Bronchial epithelial cell (primary cell): ENCODE data around the gene PFKL. TPM values are rescaled to one million over a fixed set of nuclear protein-coding genes. Genes with fewer than 3 reads are reported as not detected.

Experiments used
- DNase-seq: peaks from one replicate; pipeline ENCODE4 v3.0.0-alpha.2; 2010; ENCODE audit warnings: low read depth
- FAIRE-seq: peaks from 2 replicates; lab custom pipeline; 2011; peaks lifted over from hg19 to GRCh38; lab: Jason Lieb, UNC
- H3K27me3 ChIP-seq: 2 replicates; pipeline ENCODE4 v1.5.1; 2011; ENCODE audit warnings: low read length; ENCODE audit not compliant: control insufficient read depth, insufficient read depth
- H3K36me3 ChIP-seq: 2 replicates; pipeline ENCODE4 v1.5.1; 2011; ENCODE audit warnings: low read length; ENCODE audit not compliant: control insufficient read depth, insufficient read depth
- H3K4me3 ChIP-seq: 2 replicates; pipeline ENCODE4 v1.5.1; 2011; ENCODE audit warnings: mild to moderate bottlenecking, low read depth, low read length, control low read depth
- total RNA-seq: library from RNA; depleted of rRNA; stranded (reverse); fragments of >200 nt; gene quantifications from 2 replicates; pipeline ENCODE4 v1.2.1, GENCODE V29; 2014
- TF ChIP-seq, protein P1 (sequence below): IDR thresholded peaks from 2 replicates; pipeline ENCODE4 v1.5.1; 2011; ENCODE audit warnings: mild to moderate bottlenecking, moderate library complexity, low read length, control low read depth, inconsistent platforms; ENCODE audit not compliant: insufficient read depth, severe bottlenecking

PFKL gene
- total RNA-seq, 1 donor from 2014 or later = 148 TPM

DNA sequence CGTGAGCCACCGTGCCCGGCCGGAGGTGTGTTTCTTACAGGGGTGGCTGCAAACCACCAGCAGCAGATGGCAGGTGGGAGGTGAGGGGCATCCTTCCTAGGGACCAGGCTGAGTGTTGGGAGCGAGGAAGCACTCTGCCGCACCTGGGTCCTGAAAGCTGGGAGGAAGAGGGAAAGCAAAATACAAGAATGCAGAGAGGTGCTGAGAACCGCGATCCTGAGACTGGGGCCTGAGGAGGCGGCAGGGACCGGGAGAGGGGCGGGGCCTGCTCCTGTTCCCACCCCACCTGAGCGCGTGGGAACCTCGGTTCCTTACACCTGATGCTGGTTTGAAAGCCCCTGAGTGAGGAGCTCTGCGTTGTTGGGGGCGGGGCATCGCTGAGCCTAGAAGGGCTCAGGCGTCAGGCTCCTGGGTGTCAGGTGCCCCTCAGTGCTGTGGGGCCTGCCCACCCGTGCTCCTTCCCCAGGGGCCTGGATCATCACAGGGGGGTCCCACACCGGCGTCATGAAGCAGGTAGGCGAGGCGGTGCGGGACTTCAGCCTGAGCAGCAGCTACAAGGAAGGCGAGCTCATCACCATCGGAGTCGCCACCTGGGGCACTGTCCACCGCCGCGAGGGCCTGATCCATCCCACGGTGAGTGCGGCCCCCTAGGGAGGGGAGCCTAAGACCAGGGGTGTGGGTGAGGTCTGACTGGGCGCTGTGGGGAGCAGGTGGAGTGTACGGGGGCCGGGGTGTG lies 69.0 kb downstream of the PFKL start:
- TF ChIP-seq, protein P1, sequence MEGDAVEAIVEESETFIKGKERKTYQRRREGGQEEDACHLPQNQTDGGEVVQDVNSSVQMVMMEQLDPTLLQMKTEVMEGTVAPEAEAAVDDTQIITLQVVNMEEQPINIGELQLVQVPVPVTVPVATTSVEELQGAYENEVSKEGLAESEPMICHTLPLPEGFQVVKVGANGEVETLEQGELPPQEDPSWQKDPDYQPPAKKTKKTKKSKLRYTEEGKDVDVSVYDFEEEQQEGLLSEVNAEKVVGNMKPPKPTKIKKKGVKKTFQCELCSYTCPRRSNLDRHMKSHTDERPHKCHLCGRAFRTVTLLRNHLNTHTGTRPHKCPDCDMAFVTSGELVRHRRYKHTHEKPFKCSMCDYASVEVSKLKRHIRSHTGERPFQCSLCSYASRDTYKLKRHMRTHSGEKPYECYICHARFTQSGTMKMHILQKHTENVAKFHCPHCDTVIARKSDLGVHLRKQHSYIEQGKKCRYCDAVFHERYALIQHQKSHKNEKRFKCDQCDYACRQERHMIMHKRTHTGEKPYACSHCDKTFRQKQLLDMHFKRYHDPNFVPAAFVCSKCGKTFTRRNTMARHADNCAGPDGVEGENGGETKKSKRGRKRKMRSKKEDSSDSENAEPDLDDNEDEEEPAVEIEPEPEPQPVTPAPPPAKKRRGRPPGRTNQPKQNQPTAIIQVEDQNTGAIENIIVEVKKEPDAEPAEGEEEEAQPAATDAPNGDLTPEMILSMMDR = no peak
- no peaks in the 10 kb centered on the region for H3K27me3 ChIP-seq
- DNase-seq (no peak), FAIRE-seq (no peak)
- no peak overlapping the region for H3K4me3 ChIP-seq
- no peaks in the 10 kb centered on the region for H3K36me3 ChIP-seq

DNA sequence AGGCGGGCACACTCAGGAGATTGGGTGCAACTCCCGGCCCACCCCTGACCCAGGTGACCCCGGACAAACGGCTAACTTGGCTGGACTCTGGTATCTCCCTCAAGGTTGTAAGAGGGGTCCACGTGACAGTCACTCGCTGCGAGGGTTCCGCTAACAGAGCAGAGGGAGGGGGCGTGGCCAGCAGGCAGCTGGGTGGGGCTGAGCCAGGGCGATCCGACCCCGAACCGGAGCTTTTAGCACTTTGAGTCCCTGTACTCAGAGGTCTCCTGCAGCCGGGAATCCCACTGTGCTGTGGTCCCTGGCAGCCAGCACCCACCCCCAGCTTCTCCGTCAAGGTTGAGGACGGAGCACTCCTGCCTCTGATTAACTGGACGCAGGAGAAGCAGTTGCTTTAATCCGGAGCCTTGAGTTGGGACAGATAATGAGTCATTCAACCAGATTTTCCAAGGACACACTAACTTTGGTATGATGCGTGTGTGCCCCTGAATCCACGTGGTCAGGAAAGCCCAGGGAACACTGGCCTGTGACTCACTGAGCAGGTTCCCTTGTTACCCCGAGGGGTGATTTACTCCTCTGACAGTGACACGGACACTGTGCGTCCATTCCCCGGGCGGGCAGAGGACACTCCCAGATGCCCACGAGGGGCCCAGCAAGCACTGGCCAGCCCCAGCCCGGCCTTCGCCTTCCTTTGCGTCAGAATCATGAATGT lies 70.3 kb downstream of the PFKL start:
- no peak overlapping the region for H3K4me3 ChIP-seq
- FAIRE-seq = no peak
- no peaks in the 10 kb centered on the region for H3K27me3 ChIP-seq
- TF ChIP-seq, protein P1 = no peak
- DNase-seq = peak; percentile 43
- H3K36me3 ChIP-seq = no peaks in the 10 kb centered on the region

GRCh38 chr21:44370786-44371410 lies 71.0 kb downstream of the PFKL start:
- no peak overlapping the region for H3K4me3 ChIP-seq
- no peak for FAIRE-seq
- DNase-seq = no peak
- no peaks in the 10 kb centered on the region for H3K27me3 ChIP-seq
- H3K36me3 ChIP-seq = no peaks in the 10 kb centered on the region
- TF ChIP-seq, protein P1 = no peak

GRCh38 chr21:44371596-44371995 lies 71.7 kb downstream of the PFKL start:
- FAIRE-seq = no peak
- H3K4me3 ChIP-seq = no peak overlapping the region
- no peaks in the 10 kb centered on the region for H3K27me3 ChIP-seq
- no peak for DNase-seq
- H3K36me3 ChIP-seq = no peaks in the 10 kb centered on the region
- TF ChIP-seq, protein P1 = no peak

DNA sequence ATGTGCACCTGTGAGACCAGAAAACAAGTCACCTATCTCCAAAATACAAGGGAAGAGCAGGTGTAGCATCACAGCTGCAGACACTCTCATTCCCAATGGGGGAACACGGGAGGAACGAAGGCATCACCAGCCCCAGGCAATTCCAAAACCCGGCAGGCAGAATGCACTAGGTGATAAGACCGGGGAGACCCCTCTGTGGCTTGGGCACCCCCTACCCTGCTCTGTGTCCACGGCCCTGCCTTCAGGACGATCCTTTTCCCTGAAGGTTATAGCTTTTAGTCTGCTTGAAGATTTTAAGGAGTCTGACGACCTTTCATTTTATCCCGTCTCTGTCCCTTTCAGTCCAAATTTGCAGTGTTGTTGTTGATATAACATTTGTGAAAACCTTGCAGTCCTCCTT lies 72.8 kb downstream of the PFKL start:
- FAIRE-seq (no peak), DNase-seq (no peak)
- no peaks in the 10 kb centered on the region for H3K36me3 ChIP-seq
- TF ChIP-seq, protein P1 = no peak
- H3K4me3 ChIP-seq = no peak overlapping the region
- H3K27me3 ChIP-seq = no peaks in the 10 kb centered on the region
